AG08396 (cell line): ENCODE measurements around the gene SLC12A2.

Experiments used
- DNase-seq: peaks from one replicate; pipeline ENCODE4 v3.0.0; 2012; ENCODE audit warnings: low spot score, mixed read lengths

The SLC12A2 gene

DNA sequence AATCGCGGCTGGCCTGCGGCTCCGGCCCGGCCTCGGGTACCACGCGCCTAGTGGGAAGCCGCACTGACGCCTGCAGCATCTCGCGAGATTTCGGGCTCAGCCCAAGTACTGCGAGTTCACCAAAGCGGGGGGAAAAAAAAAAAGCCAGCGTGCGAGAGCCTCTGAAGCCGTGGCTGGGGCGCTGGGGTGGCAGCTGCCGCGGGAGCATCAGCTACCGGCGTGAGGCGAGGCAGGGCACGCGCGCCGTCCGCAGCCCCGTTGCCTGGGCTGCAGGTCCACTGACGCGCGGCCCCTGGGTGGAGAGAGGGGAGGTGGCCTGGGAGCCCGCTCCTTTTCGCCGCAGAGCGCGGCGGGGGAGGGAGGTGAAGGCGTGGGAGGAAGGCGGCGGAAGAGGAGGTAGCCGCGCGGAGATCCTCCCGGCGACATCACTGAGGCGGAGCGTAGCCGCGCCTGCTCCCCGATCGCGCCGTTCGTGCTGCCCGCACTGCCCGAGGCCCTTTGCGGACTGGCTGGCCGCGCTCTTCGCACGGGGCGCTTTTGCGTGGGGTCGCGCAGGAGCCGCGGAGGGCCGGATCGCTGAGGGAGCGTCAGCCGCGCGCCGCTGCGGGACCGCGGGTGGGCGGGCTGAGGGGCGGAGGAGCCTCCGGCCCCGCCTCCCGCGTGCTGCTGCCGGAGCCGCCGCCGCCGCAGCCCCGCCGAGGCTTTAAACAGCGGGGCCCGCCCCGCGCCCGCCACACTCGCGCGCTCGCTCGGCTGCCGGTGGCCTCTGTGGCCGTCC, at the start of gene SLC12A2:
Gene SLC12A2, plus strand, starts transcription at position 734 of the 778 bp plus-strand sequence. CDS start 189 bp downstream, outside the sequence.
- peak; percentile 93 for DNase-seq

GRCh38 chr5:128035689-128036088, 47.9 kb upstream of the SLC12A2 start:
- no peak for DNase-seq

GRCh38 chr5:128036950-128037349, 46.6 kb upstream of the SLC12A2 start:
- no peak for DNase-seq

DNA sequence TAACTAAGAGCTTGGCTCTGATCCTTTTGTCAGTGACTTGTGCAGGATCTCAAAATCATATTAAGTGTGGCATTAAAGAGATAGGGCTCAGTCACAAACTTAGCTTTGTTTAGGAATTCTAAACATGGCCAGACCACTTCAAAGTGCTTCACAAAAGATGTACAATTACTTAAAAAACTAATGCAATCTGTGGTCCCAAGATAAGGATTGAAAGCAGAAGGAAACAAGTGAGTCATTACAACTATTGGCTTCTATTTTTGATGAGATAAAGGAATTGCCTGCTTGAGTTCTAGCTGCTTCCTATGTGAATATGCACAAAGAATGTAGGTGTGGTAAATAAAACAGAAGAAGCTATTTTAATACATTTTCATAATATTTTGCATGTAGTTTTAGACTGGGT, 44.9 kb upstream of the SLC12A2 start:
- no peak for DNase-seq

GRCh38 chr5:128040927-128041326, 42.6 kb upstream of the SLC12A2 start:
- DNase-seq, result no peak

DNA sequence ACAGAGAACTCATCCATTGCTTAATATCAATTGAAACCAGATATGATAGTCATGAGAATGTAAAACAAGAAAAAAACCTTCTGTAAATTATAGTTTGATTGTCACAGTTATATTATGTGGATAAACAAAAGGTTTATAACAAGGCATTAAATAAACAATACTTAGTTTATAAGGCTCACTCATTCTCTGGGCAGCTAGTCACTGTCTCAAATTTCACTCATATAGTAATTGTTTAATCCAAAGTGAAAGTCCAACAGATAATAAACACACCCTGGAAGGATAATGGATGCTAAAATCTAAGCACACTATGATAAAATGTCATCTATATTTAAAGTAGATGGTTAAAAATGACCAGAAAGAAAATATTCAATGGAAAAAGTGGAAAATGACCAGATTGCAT, 30.8 kb upstream of the SLC12A2 start:
- no peak for DNase-seq

DNA sequence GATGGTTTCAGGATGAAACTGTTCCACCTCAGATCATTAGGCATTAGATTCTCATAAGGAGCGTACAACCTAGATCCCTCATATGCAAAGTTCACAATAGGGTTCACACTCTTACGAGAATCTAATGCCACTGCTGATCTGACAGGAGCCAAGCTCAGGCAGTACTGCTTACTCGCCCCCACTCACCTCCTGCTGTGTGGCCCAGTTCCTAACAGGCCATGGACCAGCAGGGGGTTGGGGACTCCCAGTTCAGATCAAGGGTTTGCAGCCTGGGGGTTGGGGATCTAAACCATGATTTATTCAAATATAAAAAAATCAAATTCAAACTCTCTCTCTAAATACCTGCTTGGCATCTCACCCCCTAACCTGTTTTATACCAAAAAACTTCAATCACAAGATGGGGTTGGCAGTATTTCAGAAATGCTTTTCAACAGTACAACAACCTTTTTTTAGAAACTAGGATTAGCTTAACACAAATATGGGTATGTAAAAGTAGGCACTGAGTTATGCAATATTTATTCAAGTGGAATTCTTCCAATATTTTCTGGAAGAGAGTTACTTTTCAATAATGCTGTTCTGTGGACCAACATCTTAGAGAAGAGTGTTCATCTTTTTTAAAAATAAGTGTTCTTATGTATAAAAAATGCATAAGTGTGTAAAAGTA, 30.1 kb upstream of the SLC12A2 start:
- no peak for DNase-seq

DNA sequence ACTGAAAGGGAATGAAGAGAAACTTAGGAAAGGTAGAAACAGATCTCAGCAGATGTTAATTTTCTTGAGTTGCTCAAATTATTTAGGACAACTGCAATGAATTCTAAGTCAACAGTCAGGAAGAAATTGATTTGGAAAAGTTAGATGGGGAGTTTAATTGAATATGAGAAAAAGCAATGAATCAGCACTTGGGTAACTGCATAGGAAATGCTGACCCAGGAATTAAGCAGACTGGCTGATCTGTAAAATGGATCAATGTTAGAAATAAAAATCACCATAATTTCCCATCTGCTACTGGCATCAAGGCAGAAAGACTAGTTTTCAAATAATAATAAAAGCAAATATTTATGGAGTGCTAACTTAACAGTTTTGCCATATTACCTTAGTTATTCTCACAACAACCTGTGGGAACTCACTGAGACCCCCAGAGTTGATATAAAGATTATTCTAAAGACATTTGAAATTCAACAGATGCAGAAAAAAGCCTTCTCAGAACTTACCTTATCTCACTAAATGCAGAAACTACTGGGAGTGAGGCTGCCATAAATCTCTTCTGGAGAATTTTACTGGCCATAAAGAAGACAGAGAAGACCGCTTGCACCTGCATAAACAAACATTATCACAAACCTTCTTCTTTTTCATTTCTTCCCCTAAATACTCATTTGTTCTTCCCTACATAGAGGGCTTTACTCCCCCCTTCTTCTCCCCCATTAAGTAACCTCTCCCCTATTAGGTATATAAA, 22.8 kb upstream of the SLC12A2 start:
- no peak for DNase-seq

- DNase-seq, result peak; percentile 25
Measured at GRCh38 chr5:128062172-128062746, 21.3 kb upstream of the SLC12A2 start.

GRCh38 chr5:128074171-128074570, 9.4 kb upstream of the SLC12A2 start:
- no peak for DNase-seq

DNA sequence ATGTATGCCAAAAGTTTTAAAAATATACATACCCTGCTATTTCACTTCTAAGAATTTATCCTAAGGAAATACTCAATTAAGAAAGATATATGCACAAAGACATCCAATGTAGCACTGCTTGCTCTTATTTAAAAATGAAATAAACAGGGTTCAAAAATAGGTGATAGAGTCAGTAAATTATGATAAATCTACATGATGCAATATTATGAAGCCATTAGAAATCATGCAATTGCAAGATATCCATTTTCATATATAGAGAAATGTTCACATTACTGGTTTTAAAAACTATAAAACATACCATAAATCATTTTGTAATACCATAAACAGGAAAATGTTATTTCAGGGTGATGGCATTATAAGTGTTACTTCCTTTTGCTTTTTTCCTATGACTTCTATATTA, 8.6 kb upstream of the SLC12A2 start:
- no peak for DNase-seq

- DNase-seq, result no peak
Measured at GRCh38 chr5:128077526-128077925, 6.0 kb upstream of the SLC12A2 start.

- peak; percentile 16 for DNase-seq
Measured at GRCh38 chr5:128081111-128081851, 2.3 kb upstream of the SLC12A2 start.

DNA sequence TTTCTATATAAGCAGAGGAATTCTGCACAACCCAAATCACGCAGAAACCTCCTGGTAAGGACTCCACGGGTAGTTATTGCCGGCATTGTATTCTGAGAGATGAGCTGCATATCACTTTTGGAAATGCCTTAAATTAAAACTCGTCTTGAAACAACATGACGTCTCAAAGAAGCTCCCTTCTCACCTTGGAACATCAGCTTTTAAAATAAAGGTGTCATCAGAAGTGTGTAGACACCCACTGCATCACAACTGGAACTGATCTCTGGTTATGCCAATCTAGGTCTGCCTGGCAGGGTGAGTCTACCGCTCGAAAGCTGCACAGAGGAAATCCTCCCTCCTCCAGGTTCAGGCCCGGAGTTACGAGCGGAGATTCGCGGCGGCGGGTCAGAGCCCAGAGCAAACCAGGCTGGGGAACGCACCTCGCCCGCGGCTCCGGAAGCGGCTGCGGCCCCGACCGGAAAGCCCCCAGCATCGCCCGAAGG, 974 bp upstream of the SLC12A2 start:
- DNase-seq, result no peak

- peak; percentile 80 for DNase-seq
Measured at GRCh38 chr5:128083811-128084227, 253 bp downstream of the SLC12A2 start.

DNA sequence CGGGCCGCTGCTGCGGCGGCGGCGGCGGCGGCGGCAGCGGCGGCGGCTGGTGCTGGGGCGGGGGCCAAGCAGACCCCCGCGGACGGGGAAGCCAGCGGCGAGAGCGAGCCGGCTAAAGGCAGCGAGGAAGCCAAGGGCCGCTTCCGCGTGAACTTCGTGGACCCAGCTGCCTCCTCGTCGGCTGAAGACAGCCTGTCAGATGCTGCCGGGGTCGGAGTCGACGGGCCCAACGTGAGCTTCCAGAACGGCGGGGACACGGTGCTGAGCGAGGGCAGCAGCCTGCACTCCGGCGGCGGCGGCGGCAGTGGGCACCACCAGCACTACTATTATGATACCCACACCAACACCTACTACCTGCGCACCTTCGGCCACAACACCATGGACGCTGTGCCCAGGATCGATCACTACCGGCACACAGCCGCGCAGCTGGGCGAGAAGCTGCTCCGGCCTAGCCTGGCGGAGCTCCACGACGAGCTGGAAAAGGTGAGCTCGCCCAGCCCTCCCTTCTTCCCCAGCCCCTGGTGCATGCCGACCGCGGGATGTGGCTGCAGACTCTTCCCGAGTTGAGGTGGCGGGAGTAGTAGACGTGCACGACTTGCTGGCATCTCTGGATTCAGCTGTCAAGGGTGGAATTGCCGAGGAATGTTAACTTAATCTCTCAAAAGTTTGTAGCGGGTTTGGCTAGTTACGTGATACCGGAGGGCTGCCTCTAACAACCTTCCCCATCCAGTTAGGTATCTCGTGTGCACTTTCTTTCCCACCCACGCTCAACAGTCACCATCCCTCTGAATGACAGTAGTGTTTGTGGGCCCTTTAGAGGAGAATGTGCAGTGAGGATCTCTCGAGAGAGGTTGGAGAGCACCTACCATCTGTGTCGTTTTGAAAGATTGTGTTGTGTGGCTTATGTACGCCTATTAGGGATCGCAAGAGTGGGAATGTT, 932 bp downstream of the SLC12A2 start:
- DNase-seq, result peak; percentile 40

GRCh38 chr5:128085413-128085812, 1.8 kb downstream of the SLC12A2 start:
- no peak for DNase-seq

DNA sequence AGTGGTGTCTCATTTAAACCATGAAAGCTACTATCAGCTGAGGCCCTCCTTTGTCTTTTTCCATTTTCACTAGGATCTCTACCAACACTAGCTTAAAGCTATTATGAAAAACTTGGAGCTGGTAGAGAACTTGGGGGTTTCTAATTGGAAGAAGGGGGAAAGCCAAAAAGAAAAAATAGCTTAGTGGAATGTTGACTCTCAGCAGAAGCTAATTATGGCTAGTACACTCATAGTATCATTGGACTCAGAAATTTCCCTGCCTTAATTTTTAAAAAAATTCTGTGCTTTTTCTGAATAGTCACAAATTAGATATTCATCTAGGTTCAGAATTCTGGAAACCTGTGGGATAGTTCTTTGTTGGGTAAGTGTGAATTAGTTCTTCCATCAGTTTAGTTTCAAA, 8.0 kb downstream of the SLC12A2 start:
- no peak for DNase-seq

DNA sequence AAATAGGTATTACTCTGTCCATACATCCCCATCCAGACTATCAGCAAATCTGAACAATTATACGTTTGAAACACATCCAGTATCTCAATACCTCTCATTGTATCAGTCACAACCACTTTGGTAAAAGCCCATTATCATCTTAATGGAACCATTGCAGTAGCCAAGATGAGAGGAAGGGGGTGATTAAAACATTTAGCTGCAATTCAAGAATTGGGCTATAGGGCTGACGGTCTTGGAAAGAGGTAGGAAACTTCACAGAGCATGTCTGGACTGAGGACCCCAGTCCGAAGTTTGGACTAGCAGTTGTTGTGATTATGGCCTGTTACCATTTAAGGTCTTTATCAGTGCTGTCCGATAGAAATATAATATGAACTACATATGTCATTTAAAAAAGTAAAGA, 8.6 kb downstream of the SLC12A2 start:
- DNase-seq, result no peak

DNA sequence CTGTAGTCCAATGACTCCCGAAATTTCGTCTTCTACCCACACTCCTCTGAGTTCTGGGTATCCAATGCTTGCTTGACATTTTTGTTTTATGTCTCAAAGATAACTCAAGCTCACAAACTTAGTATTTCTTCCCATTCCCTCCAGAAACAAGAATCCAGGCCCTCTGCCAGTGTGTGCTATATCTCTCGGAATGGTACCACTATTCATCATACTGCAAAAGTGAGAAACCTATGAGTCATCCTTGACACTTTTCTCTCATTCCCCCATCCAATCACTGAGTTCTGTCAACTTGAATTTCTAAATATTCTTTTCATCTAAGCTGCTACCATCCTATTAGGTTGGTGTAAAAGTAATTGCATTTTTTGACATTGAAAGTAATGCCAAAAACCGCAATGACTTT, 9.8 kb downstream of the SLC12A2 start:
- DNase-seq, result no peak

DNA sequence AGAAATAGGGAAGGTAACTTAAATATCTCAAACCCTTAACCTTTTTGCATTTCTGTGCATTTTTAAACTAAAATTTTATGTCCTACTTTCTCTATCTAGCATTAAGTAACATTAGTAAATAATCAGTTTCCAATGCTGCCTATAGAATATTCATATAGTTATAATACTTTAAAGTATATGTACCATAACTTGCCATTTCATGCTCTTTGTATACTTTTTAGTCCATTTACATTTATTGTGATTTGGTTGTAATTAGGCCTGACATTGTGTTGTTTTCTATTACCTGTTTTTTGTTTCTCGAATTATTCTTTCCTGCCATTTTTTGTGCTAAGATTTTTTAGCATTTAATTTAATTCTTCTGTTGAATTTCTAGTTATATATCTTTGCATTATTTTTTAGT, 13.7 kb downstream of the SLC12A2 start:
- DNase-seq, result no peak
